EH (cell line): Measurements from ENCODE around the gene DCST1.

Experiments used
- DNase-seq: peaks from one replicate; pipeline ENCODE4 v3.0.0-alpha.2; 2015; ENCODE audit warnings: low read depth

Gene DCST1

GRCh38 chr1:155001675-155002463 lies 31.8 kb upstream of the DCST1 start:
- DNase-seq: peak; percentile 99

- peak; percentile 46 for DNase-seq
Measured at GRCh38 chr1:155002464-155003226, 31.0 kb upstream of the DCST1 start, which contains the start of gene ZBTB7B. Gene ZBTB7B (plus strand): TSS chr1:155002802. CDS start chr1:155014661, 11,859 bp downstream.

GRCh38 chr1:155003227-155003765 lies 30.3 kb upstream of the DCST1 start:
- peak; percentile 21 for DNase-seq

- DNase-seq: peak; percentile 71
Measured at GRCh38 chr1:155003766-155004351, 29.8 kb upstream of the DCST1 start.

GRCh38 chr1:155004352-155005075 lies 29.1 kb upstream of the DCST1 start:
- no peak for DNase-seq

GRCh38 chr1:155005076-155006011 lies 28.3 kb upstream of the DCST1 start:
- no peak for DNase-seq

GRCh38 chr1:155006601-155007101 lies 27.0 kb upstream of the DCST1 start:
- DNase-seq: peak; percentile 48

GRCh38 chr1:155007251-155007828 lies 26.3 kb upstream of the DCST1 start:
- DNase-seq: no peak

GRCh38 chr1:155008015-155008941 lies 25.3 kb upstream of the DCST1 start:
- DNase-seq: no peak

GRCh38 chr1:155009221-155009711 lies 24.4 kb upstream of the DCST1 start:
- no peak for DNase-seq

GRCh38 chr1:155009742-155010141 lies 23.9 kb upstream of the DCST1 start:
- DNase-seq: no peak

GRCh38 chr1:155010211-155010918 lies 23.3 kb upstream of the DCST1 start:
- DNase-seq: no peak

- DNase-seq: no peak
Measured at GRCh38 chr1:155011004-155011416, 22.6 kb upstream of the DCST1 start.

- no peak for DNase-seq
Measured at GRCh38 chr1:155011437-155012025, 22.1 kb upstream of the DCST1 start.

- peak; percentile 51 for DNase-seq
Measured at GRCh38 chr1:155012026-155012546, 21.5 kb upstream of the DCST1 start.

- no peak for DNase-seq
Measured at GRCh38 chr1:155012776-155013602, 20.6 kb upstream of the DCST1 start.

- no peak for DNase-seq
Measured at GRCh38 chr1:155013632-155014031, 20.0 kb upstream of the DCST1 start.
